K562 (cell line): Measurements from ENCODE around the gene SP4. TPM values are rescaled to one million over a fixed set of nuclear protein-coding genes. Genes with fewer than 3 reads are reported as not detected.

Experiments
- ADNP ChIP-seq: fragments of 200-800 bp; sonication (Bioruptor generic); IDR thresholded peaks from 2 replicates; pipeline ENCODE4 v1.6.1; 2016; ENCODE audit warnings: missing genetic modification characterization, missing compliant biosample characterization
- BRF2 ChIP-seq: IDR thresholded peaks from 3 replicates; pipeline ENCODE4 v1.6.1; 2011; ENCODE audit warnings: borderline replicate concordance, mild to moderate bottlenecking; ENCODE audit not compliant: insufficient read length, insufficient read depth
- CTCFL ChIP-seq: IDR thresholded peaks from 2 replicates; pipeline ENCODE4 v1.6.1; 2011; ENCODE audit warnings: borderline replicate concordance, low read depth, mild to moderate bottlenecking, moderate library complexity, low read length; ENCODE audit not compliant: insufficient read depth, poor library complexity, severe bottlenecking
- DMBX1 ChIP-seq: fragments of 250-450 bp; sonication (Bioruptor Pico); IDR thresholded peaks from 2 replicates; pipeline ENCODE4 v1.8.0; 2022; ENCODE audit warnings: inconsistent platforms, mild to moderate bottlenecking, moderate library complexity, borderline replicate concordance
- HDAC1 ChIP-seq, 2 experiments: fragments of 450-650 bp; IDR thresholded peaks; 2 replicates each; pipeline ENCODE4 v1.6.1; 2016 to 2017; ENCODE audit warnings: inconsistent platforms in 1 of 2, mild to moderate bottlenecking in 1 of 2, moderate library complexity in 1 of 2
- MCM7 ChIP-seq, 2 experiments: fragments of 450-650 bp; IDR thresholded peaks; 2 replicates each; pipeline ENCODE4 v1.6.1; 2016 to 2018
- NR2C2 ChIP-seq, 2 experiments: fragments of 200-800 bp in 1 of 2; sonication (Bioruptor generic) in 1 of 2; sonication (generic) in 1 of 2; formaldehyde crosslinking in 1 of 2; IDR thresholded peaks; 2 replicates each; pipeline versions ENCODE4 v1.6.1 to v1.8.0; 2016 to 2022; ENCODE audit warnings: mild to moderate bottlenecking in 1 of 2, missing compliant biosample characterization in 1 of 2, missing genetic modification characterization in 1 of 2, missing genetic modification reagents in 1 of 2
- PKNOX1 ChIP-seq: fragments of 450-650 bp; IDR thresholded peaks from 2 replicates; pipeline ENCODE4 v1.6.1; 2016
- POLR2A ChIP-seq: fragments of 450-650 bp; conservative IDR thresholded peaks from 2 replicates; pipeline ENCODE4 v1.6.1; 2016
- POLR3G ChIP-seq: IDR thresholded peaks from 2 replicates; pipeline ENCODE4 v1.6.1; 2011; ENCODE audit not compliant: insufficient read length, insufficient replicate concordance; ENCODE audit errors: extremely low read depth
- PPARD ChIP-seq: fragments of 250-450 bp; sonication (Bioruptor Pico); IDR thresholded peaks from 2 replicates; pipeline ENCODE4 v1.8.0; 2022; ENCODE audit warnings: inconsistent platforms, mild to moderate bottlenecking, moderate library complexity
- RFX5 ChIP-seq: IDR thresholded peaks from 2 replicates; pipeline ENCODE4 v1.6.1; 2011; ENCODE audit warnings: low read depth, mild to moderate bottlenecking, improper control_type of control experiment, low read length
- ZBTB11 ChIP-seq, 3 experiments: fragments of 200-800 bp in 1 of 3; fragments of 250-450 bp in 1 of 3; fragments of 450-650 bp in 1 of 3; sonication (Bioruptor Pico) in 1 of 3; sonication (Bioruptor generic) in 1 of 3; formaldehyde crosslinking in 1 of 3; IDR thresholded peaks; 2 replicates each; pipeline versions ENCODE4 v1.6.1 to v1.8.0; 2016 to 2022; ENCODE audit warnings: mild to moderate bottlenecking in 2 of 3, missing genetic modification characterization in 2 of 3, missing compliant biosample characterization in 1 of 3, moderate library complexity in 1 of 3
- ZNF311 ChIP-seq: fragments of 250-450 bp; sonication (Bioruptor Pico); IDR thresholded peaks from 2 replicates; pipeline ENCODE4 v1.4.0; 2020; ENCODE audit warnings: mild to moderate bottlenecking, moderate library complexity
- ZNF398 ChIP-seq: fragments of 250-450 bp; sonication (Bioruptor Pico); IDR thresholded peaks from 2 replicates; pipeline ENCODE4 v1.8.0; 2021; ENCODE audit warnings: moderate library complexity, mild to moderate bottlenecking, inconsistent platforms
- ZNF766 ChIP-seq: fragments of 200-800 bp; sonication (Bioruptor generic); conservative IDR thresholded peaks from 2 replicates; pipeline ENCODE4 v1.6.1; 2016; ENCODE audit warnings: missing genetic modification characterization, missing compliant biosample characterization
- polyA plus RNA-seq, 8 experiments: library from polyadenylated mRNA; depleted of rRNA in 4 of 8; stranded (reverse) in 5 of 8; unstranded in 3 of 8; fragments of >200 nt; fragmentation: Nextera tagmentation in 2 of 8; fragmentation: Illumina TruSeq in 1 of 8; extraction: Ambion mirVana in 2 of 8; extraction: Trizol in 1 of 8; gene quantifications; 2 replicates each; pipeline versions ENCODE4 v1.2.1 to v1.2.3, GENCODE V29; 2011 to 2014; ENCODE audit warnings: inconsistent platforms in 1 of 8, missing spikeins in 1 of 8
- total RNA-seq, 7 experiments: library from RNA; depleted of rRNA in 6 of 7; stranded (reverse); fragments of >200 nt in 6 of 7; fragmentation: Illumina TruSeq in 2 of 7; extraction: Trizol in 2 of 7; gene quantifications; 2 replicates each; pipeline versions ENCODE4 v1.2.1 to v1.2.3, GENCODE V29; 2011 to 2021; ENCODE audit warnings: low replicate concordance in 1 of 7

Gene SP4
- total and polyA plus RNA-seq, 9 of the 15 experiments (the other 6 are each of a cell fraction or from before 2014, with no cell fraction given) = 2.4 to 9.4 (median 4.5) TPM

GRCh38 chr7:21427871-21428658 is at the start of gene SP4 (continued):
- no peak for TF ChIP-seq BRF2
- 0 out of 4 replicates have a peak, but pooled peaks of 1 of the 2 experiments have one; percentile 74 for TF ChIP-seq MCM7 (IDR thresholded peaks at IDR 0.05)
- TF ChIP-seq ZNF398 (CRISPR knock-in tag) = no peak
- TF ChIP-seq ZNF311 (CRISPR knock-in tag) = no peak
- TF ChIP-seq ZBTB11 (CRISPR knock-in tag; IDR thresholded peaks at IDR 0.05) = no peak
- peak; percentile 95 for TF ChIP-seq PKNOX1
- peak in 1 of 2 experiments; percentile 55; a peak in 1 of 4 replicates for TF ChIP-seq HDAC1 (IDR thresholded peaks at IDR 0.05)
- 0 out of 2 replicates have a peak, but pooled peaks have one; percentile 34 for TF ChIP-seq ZNF766
- TF ChIP-seq DMBX1 = no peak
- no peak for TF ChIP-seq PPARD
- TF ChIP-seq ADNP (tag) = no peak
- peak; percentile 14 for TF ChIP-seq POLR2A
- TF ChIP-seq CTCFL = no peak
- no peak for TF ChIP-seq NR2C2 (CRISPR knock-in tag; IDR thresholded peaks at IDR 0.05)
- TF ChIP-seq NR2C2 (tag; IDR thresholded peaks at IDR 0.05) = 0 out of 2 replicates have a peak, but pooled peaks have one; percentile 13
- TF ChIP-seq POLR3G = no peak
- TF ChIP-seq RFX5 = no peak
